Lung (tissue), 12 donors: Measurements from ENCODE around the gene FUOM. TPM values are rescaled to one million over a fixed set of nuclear protein-coding genes. Genes with fewer than 3 reads are reported as not detected.

Experiments
- ATAC-seq: fragments of 200-7000 bp; cut with Tn5 transposase; one replicate; pipeline ENCODE4 v1.9.1; 2020; ENCODE audit warnings: moderate number of reproducible peaks; ENCODE audit not compliant: insufficient read depth, low FRiP score
- DNase-seq, 3 donors: peaks; one replicate each; pipeline ENCODE4 v3.0.0-alpha.2; 2013 to 2017
- H3K27ac ChIP-seq, 2 donors: one replicate each; pipeline ENCODE4 v1.5.1; 2013; ENCODE audit warnings: mild to moderate bottlenecking in 2 of 2, moderate library complexity in 2 of 2, control low read depth in 1 of 2, inconsistent platforms in 1 of 2, low read depth in 1 of 2, low read length in 1 of 2
- H3K27me3 ChIP-seq, 3 donors: one replicate each; pipeline ENCODE4 v1.5.1; 2013; ENCODE audit warnings: low read length in 2 of 3; ENCODE audit not compliant: control insufficient read depth in 3 of 3, insufficient read depth in 3 of 3
- H3K36me3 ChIP-seq, 4 donors: one replicate each; pipeline ENCODE4 v1.5.1; 2013; ENCODE audit warnings: low read length in 4 of 4, mild to moderate bottlenecking in 1 of 4, moderate library complexity in 1 of 4; ENCODE audit not compliant: control insufficient read depth in 4 of 4, insufficient read depth in 4 of 4
- H3K4me1 ChIP-seq, 5 donors: one replicate each; pipeline ENCODE4 v1.5.1; 2013; ENCODE audit warnings: low read length in 5 of 5, mild to moderate bottlenecking in 2 of 5, moderate library complexity in 1 of 5; ENCODE audit not compliant: control insufficient read depth in 5 of 5, insufficient read depth in 5 of 5
- H3K4me3 ChIP-seq: one replicate; pipeline ENCODE4 v1.5.1; 2013; ENCODE audit warnings: mild to moderate bottlenecking, control low read depth, moderate library complexity
- H3K9ac ChIP-seq, 2 donors: one replicate each; pipeline ENCODE4 v1.5.1; 2013; ENCODE audit warnings: low read length in 2 of 2, control low read depth in 1 of 2; ENCODE audit not compliant: insufficient read depth in 1 of 2
- H3K9me3 ChIP-seq, 4 donors: one replicate each; pipeline ENCODE4 v1.5.1; 2013; ENCODE audit warnings: low read length in 3 of 4, mild to moderate bottlenecking in 1 of 4, moderate library complexity in 1 of 4; ENCODE audit not compliant: control insufficient read depth in 4 of 4, insufficient read depth in 3 of 4
- CTCF ChIP-seq: IDR thresholded peaks from 2 replicates; pipeline ENCODE4 v1.5.1; 2012; ENCODE audit warnings: mild to moderate bottlenecking; ENCODE audit errors: control extremely low read depth, extremely low read depth
- WGBS, 2 donors: extraction: QIAGEN DNeasy Blood & Tissue Kit; methylation state at CpG; one replicate each; pipeline ENCODE4 v1.1.7; 2013; 5-methylcytosine and 5-hydroxymethylcytosine counted together
- polyA plus RNA-seq, 2 donors: library from polyadenylated mRNA; stranded (reverse); fragments of 200-250 nt; gene quantifications; one replicate each; pipeline ENCODE4 v1.2.1, GENCODE V29; 2013
- total RNA-seq, 2 donors: library from RNA; depleted of rRNA in 1 of 2; stranded (reverse); fragments of >200 nt in 1 of 2; gene quantifications; one replicate each; pipeline ENCODE4 v1.2.1, GENCODE V29; 2014 to 2021
- donor health status: control.
- donor health status: control.
- donor health status: Bipolar disorder and iron deficiency.
- donor health status: healthy.
- donor health status: DM: yes; HTN: yes; CAD: no.

FUOM gene
- total and polyA plus RNA-seq, 4 donors: 8.4 to 41.4 (median 34.2) TPM

- 97% methylated on average over 4 of the region's 4 CpGs for WGBS, 2 donors
- Histone ChIP-seq H3K4me1 (peaks cover 0 to 8% (median 0%) of the 10 kb centered on the region in 5 donors), H3K9ac (no peak overlapping the region), H3K9me3 (no peaks in the 10 kb centered on the region), H3K36me3 (peaks cover 0 to 5% (median 1%) of the 10 kb centered on the region in 4 donors), H3K27me3 (no peaks in the 10 kb centered on the region), H3K27ac (no peak overlapping the region), H3K4me3 (no peak overlapping the region)
- DNase-seq (no peak), ATAC-seq (no peak)
- no peak for TF ChIP-seq CTCF
Measured at GRCh38 chr10:133383551-133383950, 25.7 kb upstream of the FUOM start.

- 41 to 74% methylated on average over 8 of the region's 8 CpGs for WGBS, 2 donors
- Histone ChIP-seq H3K9me3 (no peaks in the 10 kb centered on the region), H3K27me3 (no peaks in the 10 kb centered on the region), H3K9ac (no peak overlapping the region), H3K36me3 (peaks cover 0 to 5% (median 1%) of the 10 kb centered on the region in 4 donors), H3K4me1 (peaks cover 0 to 12% (median 5%) of the 10 kb centered on the region in 5 donors), H3K4me3 (no peak overlapping the region), H3K27ac (no peak overlapping the region)
- DNase-seq (no peak), ATAC-seq (no peak)
- no peak for TF ChIP-seq CTCF
Measured at GRCh38 chr10:133381036-133381435, 23.2 kb upstream of the FUOM start.

GRCh38 chr10:133379801-133380666 is 22.2 kb upstream of the FUOM start:
- Histone ChIP-seq H3K9me3 (no peaks in the 10 kb centered on the region), H3K9ac (no peak overlapping the region), H3K4me3 (peak overlapping the region; percentile 58), H3K27me3 (no peaks in the 10 kb centered on the region), H3K4me1 (peaks cover 0 to 12% (median 5%) of the 10 kb centered on the region in 5 donors), H3K27ac (no peak overlapping the region), H3K36me3 (peaks cover 0 to 5% (median 1%) of the 10 kb centered on the region in 4 donors)
- WGBS, 2 donors: 92 to 94% methylated on average over 36 of the region's 36 CpGs
- no peak for TF ChIP-seq CTCF
- DNase-seq (no peak), ATAC-seq (no peak)
